ENCODE measurements around the gene RUFY3.

DNA sequence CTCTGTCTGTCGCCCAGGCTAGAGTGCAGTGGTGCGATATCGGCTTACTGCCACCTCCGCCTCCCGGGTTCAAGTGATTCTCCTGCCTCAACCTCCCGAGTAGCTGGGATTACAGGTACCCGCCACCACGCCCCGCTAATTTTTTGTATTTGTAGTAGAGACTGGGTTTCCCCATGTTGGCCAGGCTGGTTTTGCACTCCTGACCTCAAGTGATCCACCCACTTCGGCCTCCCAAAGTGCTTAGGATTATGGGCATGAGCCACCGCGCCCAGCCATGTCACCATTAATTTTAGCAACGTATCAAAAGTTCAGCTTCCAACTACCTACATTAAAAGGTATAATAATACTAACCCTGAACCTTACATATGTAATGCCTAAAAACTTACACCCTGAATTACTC lies 34.4 kb upstream of the RUFY3 start:
- TF ChIP-seq, protein P1, sequence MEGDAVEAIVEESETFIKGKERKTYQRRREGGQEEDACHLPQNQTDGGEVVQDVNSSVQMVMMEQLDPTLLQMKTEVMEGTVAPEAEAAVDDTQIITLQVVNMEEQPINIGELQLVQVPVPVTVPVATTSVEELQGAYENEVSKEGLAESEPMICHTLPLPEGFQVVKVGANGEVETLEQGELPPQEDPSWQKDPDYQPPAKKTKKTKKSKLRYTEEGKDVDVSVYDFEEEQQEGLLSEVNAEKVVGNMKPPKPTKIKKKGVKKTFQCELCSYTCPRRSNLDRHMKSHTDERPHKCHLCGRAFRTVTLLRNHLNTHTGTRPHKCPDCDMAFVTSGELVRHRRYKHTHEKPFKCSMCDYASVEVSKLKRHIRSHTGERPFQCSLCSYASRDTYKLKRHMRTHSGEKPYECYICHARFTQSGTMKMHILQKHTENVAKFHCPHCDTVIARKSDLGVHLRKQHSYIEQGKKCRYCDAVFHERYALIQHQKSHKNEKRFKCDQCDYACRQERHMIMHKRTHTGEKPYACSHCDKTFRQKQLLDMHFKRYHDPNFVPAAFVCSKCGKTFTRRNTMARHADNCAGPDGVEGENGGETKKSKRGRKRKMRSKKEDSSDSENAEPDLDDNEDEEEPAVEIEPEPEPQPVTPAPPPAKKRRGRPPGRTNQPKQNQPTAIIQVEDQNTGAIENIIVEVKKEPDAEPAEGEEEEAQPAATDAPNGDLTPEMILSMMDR (IDR thresholded peaks at IDR 0.05; ENCODE audit: low read depth, low read length, poor library complexity, severe bottlenecking), result no peak
- no peak for TF ChIP-seq EZH2phosphoT487 (IDR thresholded peaks at IDR 0.05; ENCODE audit: borderline replicate concordance, low read length)

Data from DOHH2 (cell line).